IMR-90 (cell line): ENCODE results near the gene OR13J1. TPM values are rescaled to one million over a fixed set of nuclear protein-coding genes. Genes with fewer than 3 reads are reported as not detected.

Source experiments
- ATAC-seq: fragments of 200-7000 bp; cut with Tn5 transposase; 2 replicates; pipeline ENCODE4 v1.9.1; 2020; ENCODE audit warnings: low read depth, mild to moderate bottlenecking, moderate library complexity
- BruUV-seq: library from RNA; stranded (reverse); fragments of 400-500 nt; replicated peaks from 2 replicates; lab custom pipeline; 2021; lab: Mats Ljungman, UMichigan
- CTCF ChIA-PET: fragments of 300-600 bp; formaldehyde crosslinking; extraction: SDS; loops from one replicate; lab custom pipeline; 2021; ENCODE audit warnings: antibody characterized with exemption; lab: Yijun Ruan, JAX
- POLR2A ChIA-PET: fragments of 300-600 bp; sonication (Branson Sonifier 250); formaldehyde crosslinking; loops from one replicate; lab custom pipeline; 2022; ENCODE audit warnings: antibody characterized with exemption; ENCODE audit not compliant: unreplicated experiment; lab: Charles Lee
- DNase-seq: peaks from one replicate; pipeline ENCODE4 v3.0.0; 2013
- H2AFZ ChIP-seq: replicated peaks from 2 replicates; pipeline ENCODE3; 2013; ENCODE audit warnings: low read length, mild to moderate bottlenecking; ENCODE audit not compliant: poor library complexity
- H2AK5ac ChIP-seq: 2 replicates; pipeline ENCODE4 v1.6.1; 2013; ENCODE audit warnings: low read depth, low read length, inconsistent platforms
- H2AK9ac ChIP-seq: replicated peaks from 2 replicates; pipeline ENCODE3; 2013; ENCODE audit warnings: mild to moderate bottlenecking, low read depth, low read length, moderate library complexity; ENCODE audit not compliant: poor library complexity
- H2BK120ac ChIP-seq: 2 replicates; pipeline ENCODE4 v1.6.1; 2013; ENCODE audit warnings: low read depth, low read length, inconsistent platforms
- H2BK15ac ChIP-seq: 3 replicates; pipeline ENCODE4 v1.6.1; 2013; ENCODE audit warnings: low read depth, low read length, inconsistent platforms
- H2BK20ac ChIP-seq: 2 replicates; pipeline ENCODE4 v1.6.1; 2013; ENCODE audit warnings: low read depth, mild to moderate bottlenecking, inconsistent platforms, low read length, moderate library complexity
- H2BK5ac ChIP-seq: 2 replicates; pipeline ENCODE4 v1.6.1; 2013; ENCODE audit warnings: mild to moderate bottlenecking, low read depth, low read length, inconsistent platforms; ENCODE audit not compliant: poor library complexity, severe bottlenecking
- H3K14ac ChIP-seq: replicated peaks from 2 replicates; pipeline ENCODE4 v1.6.1; 2013; ENCODE audit warnings: low read depth, low read length, inconsistent platforms
- H3K18ac ChIP-seq: 2 replicates; pipeline ENCODE4 v1.6.1; 2013; ENCODE audit warnings: low read depth, low read length, control low read depth
- H3K23ac ChIP-seq: 2 replicates; pipeline ENCODE4 v1.6.1; 2013; ENCODE audit warnings: low read depth, low read length, inconsistent platforms
- H3K27ac ChIP-seq: 2 replicates; pipeline ENCODE4 v1.5.1; 2013; ENCODE audit warnings: mild to moderate bottlenecking, control low read depth, low read length; ENCODE audit not compliant: insufficient read depth
- H3K27me3 ChIP-seq: 2 replicates; pipeline ENCODE4 v1.6.1; 2013; ENCODE audit warnings: low read length; ENCODE audit not compliant: control insufficient read depth, insufficient read depth
- H3K36me3 ChIP-seq: 2 replicates; pipeline ENCODE4 v1.6.1; 2013; ENCODE audit warnings: low read length, mixed read lengths; ENCODE audit not compliant: control insufficient read depth, insufficient read depth
- H3K4ac ChIP-seq: 2 replicates; pipeline ENCODE4 v1.6.1; 2013; ENCODE audit warnings: low read depth, low read length, inconsistent platforms
- H3K4me1 ChIP-seq: 2 replicates; pipeline ENCODE4 v1.6.1; 2013; ENCODE audit warnings: low read length, mixed read lengths; ENCODE audit not compliant: control insufficient read depth, insufficient read depth
- H3K4me2 ChIP-seq: 2 replicates; pipeline ENCODE4 v1.6.1; 2013; ENCODE audit warnings: low read depth, mild to moderate bottlenecking, control low read depth, low read length, moderate library complexity
- H3K4me3 ChIP-seq: 2 replicates; pipeline ENCODE4 v1.5.1; 2013; ENCODE audit warnings: low read depth, mild to moderate bottlenecking, control low read depth, low read length, moderate library complexity; ENCODE audit not compliant: insufficient read depth
- H3K56ac ChIP-seq: 2 replicates; pipeline ENCODE4 v1.6.1; 2013; ENCODE audit warnings: low read length, inconsistent platforms; ENCODE audit not compliant: insufficient read depth; ENCODE audit errors: extremely low read depth
- H3K79me1 ChIP-seq, 2 experiments: 2 replicates each; pipeline ENCODE4 v1.6.1; 2013; ENCODE audit warnings: low read length in 2 of 2, inconsistent platforms in 1 of 2, low read depth in 1 of 2
- H3K9ac ChIP-seq: 2 replicates; pipeline ENCODE4 v1.6.1; 2013; ENCODE audit warnings: low read depth, low read length, control low read depth
- H3K9me1 ChIP-seq: 2 replicates; pipeline ENCODE4 v1.6.1; 2013; ENCODE audit warnings: low read length, inconsistent platforms; ENCODE audit not compliant: insufficient read depth
- H3K9me3 ChIP-seq: 2 replicates; pipeline ENCODE4 v1.6.1; 2013; ENCODE audit warnings: low read length; ENCODE audit not compliant: control insufficient read depth, insufficient read depth
- H4K20me1 ChIP-seq: 2 replicates; pipeline ENCODE4 v1.6.1; 2013; ENCODE audit warnings: low read length, inconsistent platforms; ENCODE audit not compliant: insufficient read depth
- H4K5ac ChIP-seq: 2 replicates; pipeline ENCODE4 v1.6.1; 2013; ENCODE audit warnings: mild to moderate bottlenecking, low read depth, low read length, control low read depth
- H4K8ac ChIP-seq, 2 experiments: 2 replicates each; pipeline ENCODE4 v1.6.1; 2013; ENCODE audit warnings: low read depth in 2 of 2, low read length in 2 of 2, control low read depth in 1 of 2, inconsistent platforms in 1 of 2
- H4K91ac ChIP-seq: 2 replicates; pipeline ENCODE4 v1.6.1; 2013; ENCODE audit warnings: low read depth, low read length, inconsistent platforms; ENCODE audit not compliant: insufficient read depth
- BHLHE40 ChIP-seq: fragments of 150-350 bp; IDR thresholded peaks from 2 replicates; pipeline ENCODE4 v1.6.1; 2016; ENCODE audit warnings: mild to moderate bottlenecking, low read depth, low read length
- CHD1 ChIP-seq: IDR thresholded peaks from 2 replicates; pipeline ENCODE4 v1.6.1; 2012; ENCODE audit warnings: low read depth, low read length, improper control_type of control experiment
- CTCF ChIP-seq: conservative IDR thresholded peaks from 2 replicates; pipeline ENCODE4 v1.5.1; 2012; ENCODE audit warnings: mild to moderate bottlenecking, low read depth, low read length, improper control_type of control experiment
- ELK1 ChIP-seq: fragments of 150-350 bp; IDR thresholded peaks from 2 replicates; pipeline ENCODE4 v1.6.1; 2016; ENCODE audit warnings: low read depth, mild to moderate bottlenecking, low read length, moderate library complexity, borderline replicate concordance
- FOS ChIP-seq: fragments of 150-350 bp; IDR thresholded peaks from 2 replicates; pipeline ENCODE4 v1.6.1; 2016; ENCODE audit warnings: low read depth, low read length
- MAFK ChIP-seq: IDR thresholded peaks from 2 replicates; pipeline ENCODE4 v1.6.1; 2012; ENCODE audit warnings: low read depth, low read length, improper control_type of control experiment
- MAZ ChIP-seq: IDR thresholded peaks from 2 replicates; pipeline ENCODE4 v1.6.1; 2012; ENCODE audit warnings: low read depth, mild to moderate bottlenecking, low read length, improper control_type of control experiment, moderate library complexity, borderline replicate concordance
- NFE2L2 ChIP-seq: fragments of 150-350 bp; IDR thresholded peaks from 2 replicates; pipeline ENCODE4 v1.6.1; 2016; ENCODE audit warnings: low read depth, mild to moderate bottlenecking, low read length
- RAD21 ChIP-seq: IDR thresholded peaks from 2 replicates; pipeline ENCODE4 v1.6.1; 2012; ENCODE audit warnings: low read length, improper control_type of control experiment
- RCOR1 ChIP-seq: IDR thresholded peaks from 2 replicates; pipeline ENCODE4 v1.6.1; 2012; ENCODE audit warnings: mild to moderate bottlenecking, low read length, improper control_type of control experiment; ENCODE audit not compliant: insufficient replicate concordance
- RFX5 ChIP-seq: IDR thresholded peaks from 2 replicates; pipeline ENCODE4 v1.8.0; 2012; ENCODE audit warnings: low read depth, mild to moderate bottlenecking, low read length, moderate library complexity
- SMC3 ChIP-seq: fragments of 150-350 bp; IDR thresholded peaks from 2 replicates; pipeline ENCODE4 v1.6.1; 2016; ENCODE audit warnings: low read depth, mild to moderate bottlenecking, antibody characterized with exemption, low read length, moderate library complexity
- USF2 ChIP-seq: fragments of 150-350 bp; IDR thresholded peaks from 2 replicates; pipeline ENCODE4 v1.6.1; 2017; ENCODE audit warnings: mild to moderate bottlenecking, antibody characterized with exemption, low read length, low read depth
- WGBS, 2 experiments: methylation state at CpG; one replicate each; pipeline versions ENCODE4 v1.1.5 to v1.1.7; 2013; ENCODE audit warnings: missing lambda C conversion rate in 2 of 2; ENCODE audit not compliant: insufficient read length in 1 of 2; ENCODE audit errors: extremely low coverage in 2 of 2; 5-methylcytosine and 5-hydroxymethylcytosine counted together
- dilution Hi-C: fragments of 300-500 bp; cut with HindIII; formaldehyde crosslinking; loops from one replicate; pipeline ENCODE4 v1.14.3; 2018; ENCODE audit warnings: low sequenced_read_pairs; ENCODE audit not compliant: unreplicated experiment
- in situ Hi-C: fragments of 300-500 bp; cut with MboI; formaldehyde crosslinking; loops from 3 replicates; pipeline ENCODE4 v1.14.3; 2019; ENCODE audit warnings: low sequenced_read_pairs, inconsistent platforms, mixed read lengths
- intact Hi-C: fragments of 100-400 bp; cut with micrococcal nuclease; formaldehyde crosslinking; loops from 2 replicates; pipeline ENCODE4 v1.10.0; 2022
- polyA plus RNA-seq, 3 experiments: library from polyadenylated mRNA; depleted of rRNA; stranded (reverse); fragments of >200 nt; gene quantifications; 2 replicates each; pipeline ENCODE4 v1.2.3, GENCODE V29; 2012; ENCODE audit warnings: low replicate concordance in 1 of 3
- total RNA-seq: library from RNA; depleted of rRNA; stranded (reverse); fragments of >200 nt; gene quantifications from 2 replicates; pipeline ENCODE4 v1.2.3, GENCODE V29; 2012

OR13J1 gene
- total and polyA plus RNA-seq, 2 of the 4 experiments (the other 2 are of a cell fraction): not detected

- no peak overlapping the region for H3K27ac ChIP-seq
- CTCF ChIA-PET: no interaction called here
- TF ChIP-seq NFE2L2: no peak
- no peak for TF ChIP-seq ELK1
- TF ChIP-seq CTCF: no peak
- no peak for TF ChIP-seq CHD1
- TF ChIP-seq FOS: no peak
- TF ChIP-seq RCOR1: no peak
- TF ChIP-seq USF2: no peak
- no peak for TF ChIP-seq RFX5
- TF ChIP-seq SMC3: no peak
- TF ChIP-seq BHLHE40: no peak
- no peak for TF ChIP-seq MAFK
- TF ChIP-seq RAD21: no peak
- no peak for TF ChIP-seq MAZ
Measured at GRCh38 chr9:35867538-35867937, 2.7 kb downstream of the OR13J1 start.

More at GRCh38 chr9:35867538-35867937, 2.7 kb downstream of the OR13J1 start:
- 49% methylated on average over 2 of the region's 4 CpGs; no CpG with 5 or more reads in 1 of the 2 experiments for WGBS, 2 experiments
- H4K8ac ChIP-seq: no peak overlapping the region
- H2AFZ ChIP-seq: peak overlapping the region; percentile 49
- H4K20me1 ChIP-seq: no peaks in the 10 kb centered on the region
- H3K36me3 ChIP-seq: no peaks in the 10 kb centered on the region
- H3K23ac ChIP-seq: no peak overlapping the region
- in situ Hi-C loops: no loop called here
- H3K27me3 ChIP-seq: peaks cover 21% of the 10 kb centered on the region
- no peak overlapping the region for H2AK5ac ChIP-seq
- no peak overlapping the region for H2BK15ac ChIP-seq
- no peak for ATAC-seq
- no peak overlapping the region for H2BK120ac ChIP-seq
- no peak overlapping the region for H3K4me3 ChIP-seq
- H3K79me1 ChIP-seq: no peaks in the 10 kb centered on the region
- H2BK20ac ChIP-seq: no peak overlapping the region
- no peak overlapping the region for H4K5ac ChIP-seq
- POLR2A ChIA-PET: no interaction called here
- no peak overlapping the region for H3K14ac ChIP-seq
- intact Hi-C loops: no loop called here
- peak overlapping the region; percentile 3 for H2AK9ac ChIP-seq
- no peaks in the 10 kb centered on the region for H3K9me3 ChIP-seq
- no peak overlapping the region for H3K9ac ChIP-seq
- H3K4me1 ChIP-seq: no peaks in the 10 kb centered on the region
- no peak overlapping the region for H2BK5ac ChIP-seq
- H3K18ac ChIP-seq: no peak overlapping the region
- no peak overlapping the region for H3K56ac ChIP-seq
- DNase-seq: no peak
- 0 out of 2 replicates have a peak, but pooled peaks cover 3% of the 10 kb centered on the region for H3K9me1 ChIP-seq
- no TSS peak for BruUV-seq
- H3K4me2 ChIP-seq: no peak overlapping the region
- no peak overlapping the region for H4K91ac ChIP-seq
- dilution Hi-C loops: no loop called here
- no peak overlapping the region for H3K4ac ChIP-seq
